Effector CD8-positive, alpha-beta T cell (primary cell): Measurements from ENCODE around the gene MAP1LC3B.

Experiments used
- DNase-seq: peaks from one replicate; lab custom pipeline; 2025; lab: John Stamatoyannopoulos, UW

The MAP1LC3B gene

DNA sequence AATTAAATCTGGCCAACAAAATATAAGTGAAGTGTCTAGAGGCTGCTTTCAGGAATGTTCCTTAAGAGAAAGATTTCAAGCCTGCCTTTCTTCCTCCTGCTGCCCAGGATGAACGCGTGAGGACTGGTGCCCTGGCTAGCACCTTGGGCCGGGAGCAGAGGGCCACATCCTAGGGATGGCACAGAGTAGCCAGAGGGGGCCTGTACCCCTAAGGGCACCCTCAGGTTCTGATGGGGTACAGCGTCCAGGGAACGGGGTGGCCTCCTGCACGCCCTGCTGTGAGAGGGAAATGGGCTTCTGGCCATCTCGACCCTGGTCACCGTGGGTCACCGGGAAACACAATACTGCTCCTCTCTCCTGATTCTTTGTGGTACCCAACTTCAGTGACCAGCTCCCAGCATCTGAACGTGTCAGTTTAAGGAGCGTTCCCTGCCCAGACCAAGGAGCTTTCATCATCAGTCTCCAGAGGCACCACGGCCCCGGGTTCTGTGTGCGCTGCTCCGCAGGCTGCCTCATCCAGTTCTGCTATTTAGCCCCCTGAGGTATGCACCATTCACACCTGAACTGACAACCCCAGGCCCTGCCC, 40.3 kb downstream of the MAP1LC3B start:
- DNase-seq = no peak

- DNase-seq = no peak
Measured at GRCh38 chr16:87434146-87434667, 42.1 kb downstream of the MAP1LC3B start.

GRCh38 chr16:87435372-87436224, 43.5 kb downstream of the MAP1LC3B start:
- no peak for DNase-seq

DNA sequence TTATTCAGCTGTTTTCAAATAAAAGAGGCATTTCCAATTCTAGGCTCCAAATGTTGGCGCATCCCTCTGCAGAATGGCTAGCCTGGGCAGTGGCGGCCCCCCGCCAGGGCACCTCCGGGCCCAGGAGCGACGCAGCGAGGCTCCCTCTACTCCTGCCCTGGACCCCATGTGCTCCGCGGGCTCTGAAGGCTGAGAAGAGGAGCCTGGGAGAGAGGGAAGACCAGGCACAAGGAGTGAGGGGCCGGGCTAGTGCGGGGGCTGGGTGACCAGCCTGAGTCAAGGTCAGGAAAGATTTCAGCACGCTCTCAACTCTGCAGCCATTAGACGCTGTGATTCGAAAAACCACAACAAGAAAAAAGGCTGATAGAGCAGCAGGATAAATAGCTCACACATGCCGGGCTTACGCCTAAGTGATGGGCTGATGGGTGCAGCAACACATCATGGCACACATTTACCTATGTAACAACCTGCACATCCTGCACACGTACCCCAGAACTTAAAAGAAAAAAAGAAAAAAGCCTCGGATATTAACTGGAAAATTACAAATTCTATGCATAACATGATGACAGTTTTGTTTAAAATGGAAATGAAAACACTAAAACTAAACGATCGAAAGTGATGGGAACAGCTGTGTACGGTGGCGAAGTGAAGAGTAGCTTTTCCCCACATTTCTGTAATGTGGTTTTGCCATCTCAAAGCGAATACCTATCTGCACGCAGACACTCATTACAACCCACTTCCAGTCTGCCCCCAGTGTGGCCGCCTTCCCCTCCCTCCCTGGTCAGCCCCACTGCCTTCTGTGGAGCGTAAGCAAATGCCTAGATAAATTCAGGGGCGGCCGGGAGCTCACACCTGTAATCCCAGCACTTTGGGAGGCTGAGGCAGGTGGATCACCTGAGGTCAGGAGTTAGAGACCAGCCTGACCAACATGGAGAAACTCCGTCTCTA, 44.4 kb downstream of the MAP1LC3B start:
- DNase-seq = no peak

- no peak for DNase-seq
Measured at GRCh38 chr16:87437327-87437726, 45.2 kb downstream of the MAP1LC3B start.

- no peak for DNase-seq
Measured at GRCh38 chr16:87437911-87438610, 45.9 kb downstream of the MAP1LC3B start.

DNA sequence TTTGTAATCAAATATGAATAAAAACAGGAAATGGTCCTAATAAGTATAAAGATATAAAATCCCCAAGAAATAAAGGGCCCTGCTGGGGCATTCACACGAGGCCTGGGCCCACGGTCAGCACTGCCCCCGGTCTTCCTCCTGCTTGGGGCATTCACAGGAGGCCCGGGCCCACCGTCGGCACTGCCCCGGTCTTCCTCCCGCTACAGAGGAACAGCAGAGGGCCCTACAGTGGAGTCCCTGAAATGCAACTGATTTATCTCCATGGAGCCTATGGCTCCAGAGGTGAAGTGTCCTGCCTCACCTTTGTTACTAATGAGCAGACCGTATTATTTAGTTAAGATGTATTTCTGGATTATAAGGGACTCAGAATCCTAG, 46.5 kb downstream of the MAP1LC3B start:
- DNase-seq = no peak

DNA sequence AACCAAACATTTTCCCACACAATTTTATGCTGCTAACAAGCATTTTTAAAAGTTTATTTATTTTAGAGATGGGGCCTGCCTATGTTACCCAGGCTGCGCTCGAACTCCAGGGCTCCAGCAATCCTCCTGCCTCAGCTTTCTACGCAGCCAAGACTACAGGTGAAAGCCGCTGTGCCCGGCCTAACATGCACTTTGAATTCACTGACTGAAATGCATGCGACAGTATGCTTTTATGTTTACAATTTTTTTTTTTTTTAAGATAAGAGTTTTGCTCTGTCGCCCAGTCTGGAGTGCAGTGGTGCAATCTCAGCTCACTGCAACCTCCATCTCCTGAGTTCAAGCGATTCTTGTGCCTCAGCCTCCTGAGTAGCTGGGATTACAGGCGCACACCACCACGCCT, 47.8 kb downstream of the MAP1LC3B start:
- no peak for DNase-seq

- no peak for DNase-seq
Measured at GRCh38 chr16:87441886-87442580, 49.9 kb downstream of the MAP1LC3B start.

- no peak for DNase-seq
Measured at GRCh38 chr16:87442581-87442966, 50.4 kb downstream of the MAP1LC3B start.

DNA sequence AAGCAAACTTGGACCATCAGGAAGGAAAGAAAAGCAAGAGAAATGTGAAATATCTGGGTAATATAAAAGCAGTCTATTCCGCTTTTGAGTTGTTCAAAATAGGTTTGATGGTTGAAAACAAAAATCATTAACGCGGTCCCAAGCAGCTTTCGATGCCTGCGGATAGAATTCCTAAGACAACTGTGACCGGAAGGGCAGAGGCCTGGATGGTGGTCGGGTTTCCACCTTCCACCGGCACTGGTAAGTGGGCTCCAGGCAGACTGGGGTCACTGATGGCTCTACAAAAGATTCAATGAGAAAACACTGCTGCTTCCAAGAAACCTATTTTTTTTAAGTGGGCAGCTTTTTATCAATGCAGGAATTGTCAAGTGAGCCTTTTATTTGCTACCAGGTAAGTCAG, 50.9 kb downstream of the MAP1LC3B start:
- DNase-seq = no peak

- DNase-seq = no peak
Measured at GRCh38 chr16:87443964-87444363, 51.8 kb downstream of the MAP1LC3B start.

- DNase-seq = no peak
Measured at GRCh38 chr16:87445486-87445885, 53.4 kb downstream of the MAP1LC3B start.

GRCh38 chr16:87446479-87446878, 54.3 kb downstream of the MAP1LC3B start:
- DNase-seq = no peak

- DNase-seq = no peak
Measured at GRCh38 chr16:87447323-87447722, 55.2 kb downstream of the MAP1LC3B start.

DNA sequence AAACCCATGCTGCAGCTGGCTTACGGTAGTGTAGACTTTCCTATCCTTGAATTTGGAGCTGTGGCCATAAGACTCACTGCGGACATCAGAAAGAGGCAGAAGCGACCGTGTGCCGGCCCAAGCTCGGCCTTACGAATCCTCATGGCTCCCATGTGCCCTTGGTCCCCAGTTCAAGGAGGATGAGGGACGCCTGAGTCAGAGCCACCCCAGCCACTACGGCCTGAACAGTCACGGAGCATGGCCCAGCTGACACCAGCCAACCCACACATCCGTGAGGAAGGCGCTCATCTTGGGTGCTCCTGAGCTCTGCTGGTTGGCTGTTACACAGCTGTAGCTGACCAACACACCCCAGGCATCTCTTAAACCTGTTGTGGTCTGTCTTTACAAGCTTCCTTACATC, 56.7 kb downstream of the MAP1LC3B start:
- no peak for DNase-seq

GRCh38 chr16:87451563-87452210, 59.6 kb downstream of the MAP1LC3B start:
- DNase-seq = no peak

DNA sequence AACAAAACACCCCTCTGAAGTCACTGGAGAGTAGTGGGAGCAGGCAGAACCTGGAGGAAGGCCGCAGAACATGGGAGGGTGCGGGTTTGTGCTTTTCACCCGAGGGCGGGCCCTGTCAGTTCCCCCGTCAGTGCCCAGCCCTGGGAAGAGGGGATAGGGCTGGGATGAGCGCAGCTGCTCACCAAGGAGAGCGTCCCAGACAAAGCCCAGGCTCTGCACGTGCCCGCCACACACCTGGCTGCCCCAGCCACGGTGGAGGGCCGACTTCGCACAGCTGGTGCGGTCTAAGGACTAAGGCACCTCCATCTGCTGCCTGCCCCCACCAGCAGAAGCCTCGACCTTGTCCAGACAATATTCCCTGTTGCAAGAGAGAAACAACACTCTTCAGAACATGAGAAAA, 61.2 kb downstream of the MAP1LC3B start:
- no peak for DNase-seq
